H1 (cell line): Measurements from ENCODE around the gene JPH3. TPM values are rescaled to one million over a fixed set of nuclear protein-coding genes. Genes with fewer than 3 reads are reported as not detected.

Experiments
- BACH1 ChIP-seq: IDR thresholded peaks from 2 replicates; pipeline ENCODE4 v1.6.1; 2012; ENCODE audit warnings: low read length, improper control_type of control experiment
- CHD2 ChIP-seq: IDR thresholded peaks from 2 replicates; pipeline ENCODE4 v1.6.1; 2012; ENCODE audit warnings: low read length, improper control_type of control experiment
- CHD7 ChIP-seq: fragments of 300-600 bp; sonication (generic); IDR thresholded peaks from 2 replicates; pipeline ENCODE4 v1.7.1; 2012; ENCODE audit warnings: low read length, moderate library complexity, mild to moderate bottlenecking, inconsistent platforms; ENCODE audit not compliant: insufficient replicate concordance
- EP300 ChIP-seq, 2 experiments: IDR thresholded peaks; 1 replicate in 1 of 2; 2 replicates in 1 of 2; pipeline ENCODE4 v1.6.1; 2011 to 2012; ENCODE audit warnings: low read depth in 2 of 2, low read length in 2 of 2, mild to moderate bottlenecking in 2 of 2, borderline replicate concordance in 1 of 2, inconsistent platforms in 1 of 2, moderate library complexity in 1 of 2
- JUND ChIP-seq: IDR thresholded peaks from 2 replicates; pipeline ENCODE4 v1.6.1; 2011; ENCODE audit warnings: mild to moderate bottlenecking, improper control_type of control experiment, low read length
- NANOG ChIP-seq: IDR thresholded peaks from 2 replicates; pipeline ENCODE4 v1.6.1; 2011; ENCODE audit warnings: low read length, low read depth, mild to moderate bottlenecking, inconsistent platforms; ENCODE audit not compliant: insufficient read depth, poor library complexity, severe bottlenecking
- PHF8 ChIP-seq: fragments of 200-600 bp; sonication (generic); conservative IDR thresholded peaks from 2 replicates; pipeline ENCODE4 v1.7.1; 2012; ENCODE audit warnings: low read depth, mild to moderate bottlenecking, inconsistent platforms, low read length, moderate library complexity
- POLR2A ChIP-seq, 2 experiments: IDR thresholded peaks; 1 replicate in 1 of 2; 2 replicates in 1 of 2; pipeline ENCODE4 v1.6.1; 2011; ENCODE audit warnings: low read depth in 2 of 2, low read length in 2 of 2, mild to moderate bottlenecking in 2 of 2; ENCODE audit errors: control extremely low read depth in 1 of 2
- RXRA ChIP-seq: IDR thresholded peaks from 2 replicates; pipeline ENCODE4 v1.6.1; 2011; ENCODE audit warnings: low read depth, mild to moderate bottlenecking, low read length, moderate library complexity; ENCODE audit not compliant: insufficient read depth
- SP2 ChIP-seq: IDR thresholded peaks from 2 replicates; pipeline ENCODE4 v1.6.1; 2012; ENCODE audit warnings: mild to moderate bottlenecking, low read length, inconsistent platforms
- SUZ12 ChIP-seq: fragments of 200-600 bp; sonication (generic); IDR thresholded peaks from 2 replicates; pipeline ENCODE4 v1.6.1; 2012; ENCODE audit warnings: mild to moderate bottlenecking, inconsistent platforms, low read length, moderate library complexity, mixed read lengths
- polyA plus RNA-seq, 7 experiments: library from polyadenylated mRNA; depleted of rRNA in 3 of 7; stranded (reverse) in 5 of 7; unstranded in 2 of 7; fragments of >200 nt in 5 of 7; fragments of 200-250 nt in 2 of 7; gene quantifications; 1 replicate in 5 of 7; 2 replicates in 1 of 7; 4 replicates in 1 of 7; pipeline versions ENCODE4 v1.2.1 to v1.2.3, GENCODE V29; 2011 to 2013; ENCODE audit warnings: missing spikeins in 2 of 7, mixed read lengths in 2 of 7
- total RNA-seq: library from RNA; stranded (reverse); fragmentation: NEBNext Ultra II Directional; extraction: Animal tissue kit (Norgen Biotek cat#: 25700); gene quantifications from 2 replicates; pipeline ENCODE4 v1.2.1, GENCODE V29; 2021
- TF ChIP-seq, protein P1 (sequence below): IDR thresholded peaks from 2 replicates; pipeline ENCODE4 v1.6.1; 2011; ENCODE audit warnings: low read depth, mild to moderate bottlenecking, low read length; ENCODE audit not compliant: insufficient read depth

Gene JPH3
- total and polyA plus RNA-seq, 2 of the 8 experiments (the other 6 are each of a cell fraction or from before 2014, with no cell fraction given): 10.3 to 28.3 TPM

DNA sequence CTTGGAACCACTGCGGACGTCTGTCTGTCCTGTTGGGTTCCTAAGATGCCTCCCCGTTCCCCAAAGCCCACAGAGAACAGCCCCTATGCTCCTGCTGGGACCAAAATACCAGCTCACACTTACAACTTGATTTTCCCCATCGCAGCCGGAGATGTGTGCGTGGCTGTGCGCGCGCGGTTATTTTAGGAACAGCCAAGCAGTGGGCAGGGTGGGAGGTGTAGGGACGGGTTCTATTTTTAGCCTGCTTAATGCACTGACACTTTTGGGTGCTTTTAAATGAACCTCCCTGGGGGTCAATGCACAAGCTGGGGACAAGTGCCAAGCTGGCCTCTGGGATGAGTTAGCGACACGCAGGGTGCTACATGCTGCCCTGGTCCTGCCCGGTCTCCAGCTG lies 89.4 kb downstream of the JPH3 start (continued):
- no peak for TF ChIP-seq CHD7
- TF ChIP-seq PHF8: no peak
- no peak for TF ChIP-seq CHD2
- no peak for TF ChIP-seq POLR2A (IDR thresholded peaks at IDR 0.05; ENCODE audit: control extremely low read depth in 1 of 2, low read depth in 2 of 2, low read length in 2 of 2)
- TF ChIP-seq, protein P1, sequence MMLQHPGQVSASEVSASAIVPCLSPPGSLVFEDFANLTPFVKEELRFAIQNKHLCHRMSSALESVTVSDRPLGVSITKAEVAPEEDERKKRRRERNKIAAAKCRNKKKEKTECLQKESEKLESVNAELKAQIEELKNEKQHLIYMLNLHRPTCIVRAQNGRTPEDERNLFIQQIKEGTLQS: no peak
- TF ChIP-seq SP2: no peak
- no peak for TF ChIP-seq EP300 (IDR thresholded peaks at IDR 0.05; ENCODE audit: borderline replicate concordance in 1 of 2, low read depth in 2 of 2, low read length in 2 of 2)
- no peak for TF ChIP-seq SUZ12
- no peak for TF ChIP-seq NANOG
- no peak for TF ChIP-seq JUND
- TF ChIP-seq RXRA: no peak
- no peak for TF ChIP-seq BACH1
